T-helper 17 cell (primary cell): ENCODE results near the gene RPL10A. TPM values are rescaled to one million over a fixed set of nuclear protein-coding genes. Genes with fewer than 3 reads are reported as not detected.

Experiments used
- total RNA-seq, 4 donors: library from RNA in 2 of 4; stranded (reverse) in 2 of 4; gene quantifications; one replicate each; pipeline ENCODE4 v1.2.3 and lab custom pipeline; 2022 to 2026

RPL10A gene
- total RNA-seq, 2 donors from 2014 or later = 2,096 to 2,128 TPM

Other genes starting within 250 kb of the RPL10A start
- gene ZNF76, start 208.7 kb upstream of the RPL10A start, total RNA-seq = 10 to 100 TPM; 50.0 to 60.8 TPM
- gene DEF6, start 170.6 kb upstream of the RPL10A start, total RNA-seq = 100 to 1,000 TPM; 193 to 206 TPM
- 10 to 100 TPM; 25.0 to 29.9 TPM for gene PPARD, start 125.8 kb upstream of the RPL10A start, total RNA-seq
- gene FANCE, start 16.1 kb upstream of the RPL10A start, total RNA-seq = 1 to 10 TPM; 3.7 to 4.5 TPM
- gene TEAD3, start 28.7 kb downstream of the RPL10A start, total RNA-seq = under 1 TPM in 1 of 2 donors, not detected in 1; 0.12 TPM
- not detected for gene TULP1, start 44.5 kb downstream of the RPL10A start, total RNA-seq
- 10 to 100 TPM; 53.3 to 60.8 TPM for gene FKBP5, start 220.5 kb downstream of the RPL10A start, total RNA-seq